HEK293 (cell line): ENCODE results near the gene MRPS18A.

Experiments used
- BCL11A ChIP-seq: fragments of 450-650 bp; formaldehyde crosslinking; IDR thresholded peaks from 2 replicates; pipeline ENCODE4 v1.5.1; 2016; ENCODE audit warnings: low read depth, missing biosample characterization, missing genetic modification characterization
- BCL11B ChIP-seq: fragments of 450-650 bp; formaldehyde crosslinking; IDR thresholded peaks from 2 replicates; pipeline ENCODE4 v1.5.1; 2016; ENCODE audit warnings: low read depth, missing biosample characterization, missing genetic modification characterization
- CTCF ChIP-seq: fragments of 450-650 bp; formaldehyde crosslinking; IDR thresholded peaks from 2 replicates; pipeline ENCODE4 v1.5.1; 2016; ENCODE audit warnings: missing biosample characterization, missing genetic modification characterization
- GFI1B ChIP-seq: fragments of 450-650 bp; formaldehyde crosslinking; IDR thresholded peaks from 2 replicates; pipeline ENCODE4 v1.5.1; 2016; ENCODE audit warnings: missing biosample characterization, missing genetic modification characterization
- HOXA7 ChIP-seq: sonication (generic); formaldehyde crosslinking; IDR thresholded peaks from 2 replicates; pipeline ENCODE4 v1.8.1; 2022; ENCODE audit warnings: missing genetic modification reagents, borderline replicate concordance
- HOXC10 ChIP-seq: sonication (generic); formaldehyde crosslinking; IDR thresholded peaks from 2 replicates; pipeline ENCODE4 v1.8.1; 2023; ENCODE audit warnings: mild to moderate bottlenecking, missing genetic modification reagents
- HOXD13 ChIP-seq: sonication (generic); formaldehyde crosslinking; IDR thresholded peaks from 2 replicates; pipeline ENCODE4 v1.8.0; 2022; ENCODE audit warnings: missing genetic modification reagents, borderline replicate concordance
- SCRT2 ChIP-seq: fragments of 450-650 bp; formaldehyde crosslinking; IDR thresholded peaks from 2 replicates; pipeline ENCODE4 v1.5.1; 2016; ENCODE audit warnings: missing biosample characterization, missing genetic modification characterization
- SP3 ChIP-seq: fragments of 450-650 bp; formaldehyde crosslinking; IDR thresholded peaks from 2 replicates; pipeline ENCODE4 v1.5.1; 2016; ENCODE audit warnings: missing biosample characterization, missing genetic modification characterization
- ZBTB10 ChIP-seq: fragments of 450-650 bp; formaldehyde crosslinking; IDR thresholded peaks from 2 replicates; pipeline ENCODE4 v1.5.1; 2016; ENCODE audit warnings: missing biosample characterization, missing genetic modification characterization
- ZFHX2 ChIP-seq: fragments of 450-650 bp; formaldehyde crosslinking; conservative IDR thresholded peaks from 2 replicates; pipeline ENCODE4 v1.5.1; 2016; ENCODE audit warnings: missing biosample characterization, missing genetic modification characterization
- ZFP69B ChIP-seq: fragments of 450-650 bp; formaldehyde crosslinking; IDR thresholded peaks from 2 replicates; pipeline ENCODE4 v1.5.1; 2016; ENCODE audit warnings: missing biosample characterization, missing genetic modification characterization
- ZIC2 ChIP-seq: fragments of 450-650 bp; formaldehyde crosslinking; IDR thresholded peaks from 2 replicates; pipeline ENCODE4 v1.5.1; 2016; ENCODE audit warnings: missing biosample characterization, missing genetic modification characterization
- ZNF138 ChIP-seq: fragments of 450-650 bp; formaldehyde crosslinking; IDR thresholded peaks from 2 replicates; pipeline ENCODE4 v1.5.1; 2016; ENCODE audit warnings: missing biosample characterization, missing genetic modification characterization, borderline replicate concordance
- ZNF140 ChIP-seq: fragments of 450-650 bp; formaldehyde crosslinking; IDR thresholded peaks from 2 replicates; pipeline ENCODE4 v1.5.1; 2016; ENCODE audit warnings: missing biosample characterization, missing genetic modification characterization
- ZNF16 ChIP-seq: fragments of 450-650 bp; formaldehyde crosslinking; IDR thresholded peaks from 2 replicates; pipeline ENCODE4 v1.5.1; 2016; ENCODE audit warnings: low read depth, missing biosample characterization, missing genetic modification characterization
- ZNF214 ChIP-seq: fragments of 450-650 bp; formaldehyde crosslinking; IDR thresholded peaks from 2 replicates; pipeline ENCODE4 v1.5.1; 2017; ENCODE audit warnings: missing biosample characterization, mild to moderate bottlenecking, missing genetic modification characterization, borderline replicate concordance
- ZNF223 ChIP-seq: fragments of 450-650 bp; formaldehyde crosslinking; IDR thresholded peaks from 2 replicates; pipeline ENCODE4 v1.5.1; 2016; ENCODE audit warnings: missing biosample characterization, missing genetic modification characterization
- ZNF248 ChIP-seq: fragments of 450-650 bp; formaldehyde crosslinking; IDR thresholded peaks from 2 replicates; pipeline ENCODE4 v1.5.1; 2017; ENCODE audit warnings: missing biosample characterization, missing genetic modification characterization
- ZNF280D ChIP-seq: fragments of 450-650 bp; formaldehyde crosslinking; IDR thresholded peaks from 2 replicates; pipeline ENCODE4 v1.5.1; 2016; ENCODE audit warnings: missing biosample characterization, missing genetic modification characterization
- ZNF366 ChIP-seq: fragments of 450-650 bp; formaldehyde crosslinking; conservative IDR thresholded peaks from 2 replicates; pipeline ENCODE4 v1.5.1; 2016; ENCODE audit warnings: missing biosample characterization, missing genetic modification characterization
- ZNF433 ChIP-seq: fragments of 450-650 bp; formaldehyde crosslinking; IDR thresholded peaks from 2 replicates; pipeline ENCODE4 v1.5.1; 2016; ENCODE audit warnings: missing biosample characterization, missing genetic modification characterization, low read depth
- ZNF449 ChIP-seq: fragments of 450-650 bp; formaldehyde crosslinking; IDR thresholded peaks from 2 replicates; pipeline ENCODE4 v1.5.1; 2017; ENCODE audit warnings: missing biosample characterization, mild to moderate bottlenecking, missing genetic modification characterization, moderate library complexity
- ZNF521 ChIP-seq: fragments of 450-650 bp; formaldehyde crosslinking; IDR thresholded peaks from 2 replicates; pipeline ENCODE4 v1.5.1; 2017; ENCODE audit warnings: missing biosample characterization, mild to moderate bottlenecking, missing genetic modification characterization
- ZNF544 ChIP-seq: fragments of 450-650 bp; formaldehyde crosslinking; IDR thresholded peaks from 2 replicates; pipeline ENCODE4 v1.5.0; 2017; ENCODE audit warnings: missing biosample characterization, missing genetic modification characterization
- ZNF549 ChIP-seq: fragments of 450-650 bp; IDR thresholded peaks from 2 replicates; pipeline ENCODE4 v1.5.1; 2018; ENCODE audit warnings: missing biosample characterization, missing genetic modification characterization, mild to moderate bottlenecking, inconsistent platforms, moderate library complexity
- ZNF580 ChIP-seq: fragments of 450-650 bp; formaldehyde crosslinking; IDR thresholded peaks from 2 replicates; pipeline ENCODE4 v1.5.1; 2016; ENCODE audit warnings: missing biosample characterization, missing genetic modification characterization
- ZNF623 ChIP-seq: fragments of 450-650 bp; formaldehyde crosslinking; IDR thresholded peaks from 2 replicates; pipeline ENCODE4 v1.5.1; 2016; ENCODE audit warnings: missing biosample characterization, missing genetic modification characterization
- ZNF704 ChIP-seq: fragments of 450-650 bp; formaldehyde crosslinking; IDR thresholded peaks from 2 replicates; pipeline ENCODE4 v1.5.1; 2016; ENCODE audit warnings: missing biosample characterization, missing genetic modification characterization
- ZNF776 ChIP-seq: fragments of 450-650 bp; formaldehyde crosslinking; IDR thresholded peaks from 2 replicates; pipeline ENCODE4 v1.5.0; 2017; ENCODE audit warnings: missing biosample characterization, missing genetic modification characterization, borderline replicate concordance

Gene MRPS18A

GRCh38 chr6:43702534-43703440 is 15.2 kb upstream of the MRPS18A start (continued):
- peak; percentile 100 for TF ChIP-seq ZNF449 (tag by site-specific recombination)
- TF ChIP-seq ZNF248 (tag by site-specific recombination): no peak
- TF ChIP-seq ZNF280D (tag by site-specific recombination): peak; percentile 61; the same call in 1 of the 2 replicates
- no peak for TF ChIP-seq CTCF (tag by site-specific recombination)
- TF ChIP-seq ZNF433: no peak
- TF ChIP-seq HOXD13 (CRISPR knock-in tag): no peak
- no peak for TF ChIP-seq ZNF138
- no peak for TF ChIP-seq HOXA7 (CRISPR knock-in tag)
- TF ChIP-seq ZNF544: no peak
- TF ChIP-seq ZNF521 (tag by site-specific recombination): no peak
- TF ChIP-seq ZIC2 (tag by site-specific recombination): peak; percentile 97
- TF ChIP-seq HOXC10 (CRISPR knock-in tag): no peak
- TF ChIP-seq ZNF16: 0 out of 2 replicates have a peak, but pooled peaks have one; percentile 36
- TF ChIP-seq ZBTB10 (tag by site-specific recombination): peak; percentile 84
- TF ChIP-seq ZNF704: no peak
- no peak for TF ChIP-seq ZNF214 (tag by site-specific recombination)
- peak; percentile 92 for TF ChIP-seq BCL11A
- TF ChIP-seq BCL11B (tag by site-specific recombination): peak; percentile 33; the same call in 1 of the 2 replicates
- TF ChIP-seq ZFHX2: peak; percentile 73
- no peak for TF ChIP-seq ZNF580 (tag by site-specific recombination)
- no peak for TF ChIP-seq ZNF776 (tag by site-specific recombination)
- TF ChIP-seq ZNF223 (tag by site-specific recombination): no peak
- no peak for TF ChIP-seq ZNF140 (tag by site-specific recombination)
- TF ChIP-seq SCRT2: peak; percentile 95
- peak; percentile 94 for TF ChIP-seq ZFP69B
- no peak for TF ChIP-seq ZNF549
- TF ChIP-seq ZNF366: peak; percentile 95
- TF ChIP-seq ZNF623 (tag by site-specific recombination): no peak
- TF ChIP-seq GFI1B (tag by site-specific recombination): no peak
- peak; percentile 90 for TF ChIP-seq SP3 (tag by site-specific recombination)
